ENCODE measurements around the gene XPO6. TPM values are rescaled to one million over a fixed set of nuclear protein-coding genes. Genes with fewer than 3 reads are reported as not detected.
"Not testable (repeated sequence)": the region's sequence is repeated elsewhere in the genome, so short reads cannot be mapped to it uniquely, and the experiment has no call there.

The XPO6 gene
- total RNA-seq, 1 experiment from 2014 or later, result 98.1 TPM

DNA sequence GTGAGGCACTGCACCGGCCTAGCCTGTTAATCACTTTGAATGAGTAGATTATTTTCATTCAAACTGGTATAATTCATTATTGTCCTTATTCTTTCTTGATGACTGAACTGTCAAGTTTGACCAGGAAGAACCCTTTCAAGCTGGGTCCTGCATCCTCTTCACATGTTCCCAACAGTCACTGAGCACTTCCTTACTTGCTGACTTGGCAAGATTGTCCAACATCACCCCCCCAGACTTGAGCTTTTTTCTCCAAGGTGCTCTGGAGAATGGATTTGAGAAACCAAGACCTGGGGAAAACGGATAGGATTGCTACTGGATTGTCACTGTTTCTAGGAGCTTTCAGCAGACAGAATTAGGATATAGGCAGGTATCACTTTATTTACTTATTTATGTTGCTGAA is 93.1 kb downstream of the XPO6 start:
- DNase-seq (ENCODE audit: extremely low read depth, low read depth), result no peak

DNA sequence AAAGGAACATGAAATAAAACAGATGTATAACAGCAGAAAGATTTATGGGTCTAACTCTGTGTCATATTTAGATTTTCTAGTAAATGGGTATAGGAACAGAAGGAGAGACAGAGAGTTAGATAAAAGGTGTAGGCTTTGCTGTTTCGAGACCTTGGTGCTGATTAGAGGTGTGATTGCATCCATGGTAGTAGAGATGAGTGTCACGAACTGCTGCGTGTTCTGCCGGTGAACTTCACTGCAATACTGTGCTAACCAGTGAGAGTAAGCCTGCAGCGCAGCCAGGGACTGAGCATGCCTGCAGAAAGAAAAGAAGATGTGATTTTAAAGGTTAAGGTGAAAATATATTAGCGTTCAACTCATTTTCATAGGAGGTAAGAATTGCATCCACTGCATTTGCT is 94.6 kb downstream of the XPO6 start:
- no peak for DNase-seq (ENCODE audit: extremely low read depth, low read depth)

DNA sequence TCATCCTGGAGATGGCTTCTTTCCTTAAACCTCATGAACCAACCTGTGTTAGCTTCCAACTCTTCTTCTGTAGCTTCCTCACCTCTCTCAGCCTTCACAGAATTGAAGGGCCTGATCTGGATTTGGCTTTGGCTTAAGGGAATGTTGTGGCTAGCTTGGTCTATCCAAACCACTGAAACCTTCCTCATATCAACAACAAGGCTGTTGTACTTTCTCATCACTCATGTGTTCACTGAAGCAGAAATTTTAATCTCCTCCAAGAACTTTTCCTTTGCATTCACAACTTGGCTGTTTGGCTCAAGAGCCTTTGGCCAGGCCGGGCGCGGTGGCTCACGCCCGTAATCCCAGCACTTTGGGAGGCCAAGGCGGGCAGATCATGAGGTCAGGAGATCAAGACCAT is 95.9 kb downstream of the XPO6 start:
- DNase-seq (ENCODE audit: extremely low read depth, low read depth), result not testable (repeated sequence)

DNA sequence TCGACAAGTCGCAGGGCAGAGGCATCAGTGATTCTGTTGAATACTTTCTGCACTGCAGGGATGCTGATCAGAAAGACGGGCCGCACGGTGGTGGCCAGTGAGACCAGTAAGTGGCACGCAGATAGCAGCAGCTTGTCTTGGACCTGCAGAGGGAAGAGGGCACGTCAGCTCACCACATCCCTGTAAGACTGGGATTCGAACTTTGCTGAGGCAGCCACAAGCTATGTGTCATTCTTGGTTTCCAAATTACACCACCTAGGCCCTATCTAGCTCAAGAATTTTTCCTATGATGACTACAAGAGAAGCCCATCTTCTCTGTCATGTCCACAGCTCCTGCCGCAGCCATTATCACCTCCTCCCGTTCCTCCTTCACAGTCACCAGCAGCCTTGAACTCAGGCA is 98.9 kb downstream of the XPO6 start:
- no peak for DNase-seq (ENCODE audit: extremely low read depth, low read depth)

DNA sequence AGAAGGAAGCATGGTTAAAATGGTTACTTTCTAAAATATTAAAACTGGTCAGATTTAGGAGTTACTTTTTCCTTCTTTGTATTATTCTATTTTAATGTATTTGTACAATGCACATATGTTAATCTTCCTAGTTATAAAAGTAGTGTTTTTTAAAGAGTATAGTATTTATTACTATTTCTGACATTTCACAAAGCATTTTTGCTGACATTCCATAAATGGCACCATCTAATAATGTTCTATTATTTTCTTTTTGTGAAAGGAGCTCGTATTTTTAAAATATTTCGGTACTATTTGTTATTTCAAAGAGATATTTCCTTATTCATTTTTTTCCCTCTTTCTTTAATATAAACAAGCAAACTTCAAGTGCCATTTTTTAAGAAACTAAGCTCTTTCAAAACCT is 100.8 kb downstream of the XPO6 start:
- DNase-seq (ENCODE audit: extremely low read depth, low read depth), result no peak

DNA sequence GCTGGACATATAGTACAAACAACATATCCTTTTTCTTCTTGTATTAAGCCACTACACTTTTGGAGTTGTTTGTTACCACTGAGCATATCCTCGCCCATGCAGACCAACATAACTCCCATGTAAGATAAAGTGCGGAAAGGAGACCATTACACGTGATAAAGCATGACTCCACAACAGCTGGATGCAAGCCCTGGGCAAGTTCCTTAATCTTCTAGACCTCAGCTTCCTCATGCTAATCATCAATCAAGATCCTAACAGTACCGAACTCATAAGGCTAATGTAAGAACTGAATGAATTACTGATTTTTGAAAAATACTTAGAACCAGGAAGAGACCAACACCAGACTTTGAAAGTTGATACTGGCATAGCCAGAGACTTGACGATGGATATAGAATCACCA is 101.3 kb downstream of the XPO6 start:
- no peak for DNase-seq (ENCODE audit: extremely low read depth, low read depth)

DNA sequence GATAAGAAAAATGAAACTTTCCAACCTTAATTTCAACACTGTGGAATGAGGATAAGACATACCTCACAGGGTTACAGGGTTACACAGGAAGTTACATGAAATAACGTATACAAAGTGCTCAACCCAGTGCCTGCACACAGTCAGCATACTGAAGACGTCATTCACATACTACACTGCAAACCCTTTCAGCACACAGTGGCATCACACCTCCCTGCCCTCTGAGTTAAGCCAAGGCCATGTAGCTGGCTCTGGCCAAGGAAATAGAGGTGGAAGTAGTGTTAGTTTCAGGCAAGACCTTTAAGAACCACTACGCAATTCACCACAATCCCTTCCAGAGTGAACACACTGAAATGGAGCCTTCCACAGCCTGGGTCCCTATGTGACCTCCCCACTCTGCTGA is 101.7 kb downstream of the XPO6 start:
- DNase-seq (ENCODE audit: extremely low read depth, low read depth), result no peak

DNA sequence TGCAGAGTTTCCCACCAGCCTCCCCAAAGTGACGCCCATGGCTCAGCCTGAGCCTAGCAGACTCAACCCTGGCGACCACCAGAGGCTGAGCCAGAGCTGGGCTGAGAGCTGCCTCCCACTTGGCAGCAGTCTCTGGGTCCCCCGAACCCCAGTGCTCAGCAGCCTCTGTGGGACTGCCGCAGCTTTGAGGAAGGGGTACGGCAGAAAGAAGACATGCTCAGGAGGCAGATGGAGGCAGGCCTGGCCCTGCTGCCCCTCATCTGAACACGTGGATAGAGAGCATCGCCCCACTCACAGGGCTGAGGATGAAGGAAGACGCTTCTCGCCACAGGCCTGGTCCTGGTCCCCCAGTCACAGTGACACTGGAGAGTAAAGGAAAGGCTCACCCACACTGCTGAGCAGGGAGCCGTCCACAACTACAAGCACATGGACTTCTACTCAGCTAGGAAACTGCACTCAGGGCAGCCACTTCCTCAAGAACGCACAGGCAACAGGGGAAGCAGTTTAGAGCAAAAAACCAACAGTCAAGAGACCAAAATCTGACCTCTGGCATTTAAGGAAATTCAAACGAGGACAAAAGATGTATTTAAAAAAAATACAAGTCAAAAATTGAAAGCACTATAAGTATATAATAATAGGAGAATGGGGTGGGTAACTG is 103.0 kb downstream of the XPO6 start:
- no peak for DNase-seq (ENCODE audit: extremely low read depth, low read depth)

DNA sequence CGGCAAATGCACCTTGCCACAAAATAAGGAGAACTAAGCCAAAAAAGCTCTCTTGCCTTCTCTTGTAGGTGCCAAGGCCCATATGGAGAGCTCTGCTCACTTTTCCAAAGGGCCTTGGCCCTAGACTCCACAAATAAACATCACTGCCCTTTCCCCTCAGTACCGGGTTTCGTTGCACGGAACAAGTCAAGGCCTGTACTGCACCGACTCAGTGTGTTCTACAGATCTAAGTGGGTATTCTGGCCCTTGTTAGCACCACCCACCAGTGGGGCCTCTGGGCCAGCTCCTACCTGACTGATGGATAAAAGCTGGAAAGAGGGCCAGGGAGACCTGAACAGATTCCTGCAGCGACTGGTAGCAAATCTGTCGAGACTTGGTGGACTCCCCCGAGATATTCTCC is 104.5 kb downstream of the XPO6 start:
- DNase-seq (ENCODE audit: extremely low read depth, low read depth), result no peak

DNA sequence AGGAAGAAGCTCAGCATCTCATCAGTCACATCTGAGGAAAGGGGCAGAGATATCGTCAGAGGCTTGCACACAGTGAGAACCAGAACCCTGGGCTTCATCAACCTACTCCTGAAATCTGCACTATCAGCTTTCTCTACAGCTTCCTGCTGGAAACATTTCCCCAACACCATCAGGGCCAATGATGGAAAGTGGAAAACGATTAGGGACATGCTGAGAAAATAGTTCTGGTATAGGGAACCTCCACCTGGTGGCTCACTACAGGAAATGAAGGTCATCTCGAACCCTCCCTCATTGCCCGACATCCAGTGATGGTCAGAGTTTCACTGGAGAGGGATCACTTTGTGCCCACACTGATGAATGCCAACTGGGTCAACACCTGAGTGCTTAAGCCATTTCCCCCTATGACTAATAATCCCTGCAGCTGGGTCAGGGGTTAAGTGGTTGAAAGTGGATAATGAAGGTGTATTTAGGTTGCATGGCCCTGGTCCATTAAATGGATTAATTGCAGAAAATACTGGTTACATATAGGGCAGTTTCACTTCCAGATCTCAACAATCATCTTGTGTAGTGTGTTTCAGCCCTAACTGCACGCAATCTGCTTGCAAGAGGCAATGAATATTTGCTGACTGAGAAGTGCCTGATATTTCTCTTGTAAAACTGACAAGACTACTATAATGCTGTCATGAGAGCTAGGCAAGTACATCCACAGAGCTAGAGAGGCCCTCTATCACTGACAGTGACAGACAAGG is 105.1 kb downstream of the XPO6 start:
- DNase-seq (ENCODE audit: extremely low read depth, low read depth), result no peak

DNA sequence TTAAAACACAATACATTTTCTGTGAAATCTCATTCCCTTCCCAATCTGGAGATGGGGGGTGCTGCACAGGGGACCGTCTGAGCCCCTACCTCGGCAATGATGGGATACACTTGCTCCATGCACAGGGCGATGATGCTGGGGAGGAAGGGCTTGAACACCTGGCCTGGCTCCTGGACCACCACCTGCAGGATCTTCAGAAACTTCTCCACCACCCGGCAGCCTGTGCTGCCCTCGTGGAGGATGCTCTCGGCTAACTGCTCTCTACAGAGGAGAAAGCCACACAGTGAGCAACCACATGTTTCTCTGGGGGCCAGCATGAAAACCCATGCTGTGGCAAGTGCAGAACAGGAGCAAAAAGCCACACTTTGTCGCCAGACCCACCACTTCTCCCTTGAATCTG is 105.8 kb downstream of the XPO6 start:
- DNase-seq (ENCODE audit: extremely low read depth, low read depth), result no peak

DNA sequence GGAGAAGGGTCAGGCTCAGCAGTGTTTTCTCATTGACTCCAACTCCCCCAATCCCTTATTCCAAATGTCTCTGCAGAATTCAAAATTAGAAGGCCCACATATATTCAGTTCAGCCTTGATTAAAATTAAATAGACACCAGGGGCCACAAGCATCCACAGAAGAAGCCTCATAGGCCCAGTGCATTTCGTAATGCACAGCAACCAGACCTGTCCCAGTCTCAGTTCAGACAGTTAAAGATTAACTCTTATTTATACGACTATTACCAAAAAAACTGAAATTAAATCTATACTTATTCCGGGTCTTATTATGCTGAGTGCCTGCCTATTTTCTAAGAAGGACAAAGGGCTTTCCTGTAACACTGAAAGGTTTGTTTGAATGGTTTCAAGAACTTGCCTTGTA is 106.5 kb downstream of the XPO6 start:
- no peak for DNase-seq (ENCODE audit: extremely low read depth, low read depth)

DNA sequence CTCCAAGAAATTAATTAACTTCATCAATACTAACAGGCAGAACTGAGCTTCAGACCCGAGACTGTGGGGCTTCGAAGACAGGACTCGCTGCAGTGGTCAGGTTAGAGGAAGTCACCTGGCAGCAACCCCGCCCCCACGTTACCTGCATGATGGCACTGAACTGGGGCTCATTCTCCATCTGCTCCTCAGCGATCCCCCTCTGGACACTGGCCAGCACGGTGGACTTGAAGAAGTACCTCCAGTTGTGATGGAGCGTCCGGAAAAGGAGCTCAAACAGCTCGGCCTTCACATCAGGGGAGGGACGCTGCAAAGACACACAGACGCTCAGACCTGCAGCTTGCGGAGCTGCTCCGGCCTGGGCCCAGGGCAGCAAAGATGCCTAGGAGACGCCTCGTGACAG is 107.4 kb downstream of the XPO6 start:
- DNase-seq (ENCODE audit: extremely low read depth, low read depth), result no peak

DNA sequence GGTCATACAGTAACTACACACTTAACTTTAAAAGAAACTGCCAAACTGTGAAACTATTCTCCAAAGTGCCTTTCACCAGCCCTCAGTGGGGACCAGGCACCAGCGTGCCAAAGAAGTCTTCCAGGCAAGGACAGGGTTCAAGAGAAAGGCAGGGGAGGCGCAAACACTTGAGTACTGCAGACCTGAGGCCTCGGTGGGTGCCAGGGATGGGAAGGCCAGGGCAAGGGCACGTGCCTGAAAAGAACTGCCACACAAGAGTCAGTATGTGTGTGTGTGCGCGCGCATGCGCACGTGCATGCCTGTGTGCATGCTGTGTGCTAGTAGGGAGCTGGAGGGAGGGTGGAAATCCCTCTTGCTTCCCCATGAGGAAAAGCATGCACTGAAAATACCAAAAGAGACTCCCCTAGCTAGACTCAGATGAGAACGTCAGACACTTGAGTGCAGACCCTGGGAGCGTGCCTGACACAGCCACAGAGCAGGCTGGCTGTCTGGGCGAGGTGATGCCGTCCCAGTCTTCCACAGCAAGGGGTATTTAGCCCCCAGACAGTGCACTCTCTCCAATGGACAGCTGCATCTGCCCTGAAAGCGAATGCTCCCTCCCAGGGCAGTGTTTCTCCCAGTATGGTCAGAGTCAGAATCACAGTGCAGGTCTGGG is 108.1 kb downstream of the XPO6 start:
- no peak for DNase-seq (ENCODE audit: extremely low read depth, low read depth)

DNA sequence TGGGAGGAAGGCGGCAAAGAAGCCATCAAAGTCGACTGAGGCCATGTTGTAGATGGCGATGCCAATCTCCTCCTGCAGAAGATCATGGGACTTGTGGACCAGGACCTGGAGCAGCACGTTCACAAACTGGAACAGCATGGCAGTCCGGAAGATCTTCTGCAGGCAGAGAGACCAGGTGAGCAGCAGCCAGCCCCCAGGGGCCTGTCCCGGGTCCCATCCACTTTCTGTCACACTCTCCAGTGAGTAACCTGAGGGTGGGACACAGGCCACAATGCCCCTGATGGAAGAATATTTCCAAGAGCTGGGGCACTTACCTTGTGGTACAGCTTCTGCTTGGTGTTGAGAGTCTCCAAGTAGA is 110.3 kb downstream of the XPO6 start:
- DNase-seq (ENCODE audit: extremely low read depth, low read depth), result no peak

DNA sequence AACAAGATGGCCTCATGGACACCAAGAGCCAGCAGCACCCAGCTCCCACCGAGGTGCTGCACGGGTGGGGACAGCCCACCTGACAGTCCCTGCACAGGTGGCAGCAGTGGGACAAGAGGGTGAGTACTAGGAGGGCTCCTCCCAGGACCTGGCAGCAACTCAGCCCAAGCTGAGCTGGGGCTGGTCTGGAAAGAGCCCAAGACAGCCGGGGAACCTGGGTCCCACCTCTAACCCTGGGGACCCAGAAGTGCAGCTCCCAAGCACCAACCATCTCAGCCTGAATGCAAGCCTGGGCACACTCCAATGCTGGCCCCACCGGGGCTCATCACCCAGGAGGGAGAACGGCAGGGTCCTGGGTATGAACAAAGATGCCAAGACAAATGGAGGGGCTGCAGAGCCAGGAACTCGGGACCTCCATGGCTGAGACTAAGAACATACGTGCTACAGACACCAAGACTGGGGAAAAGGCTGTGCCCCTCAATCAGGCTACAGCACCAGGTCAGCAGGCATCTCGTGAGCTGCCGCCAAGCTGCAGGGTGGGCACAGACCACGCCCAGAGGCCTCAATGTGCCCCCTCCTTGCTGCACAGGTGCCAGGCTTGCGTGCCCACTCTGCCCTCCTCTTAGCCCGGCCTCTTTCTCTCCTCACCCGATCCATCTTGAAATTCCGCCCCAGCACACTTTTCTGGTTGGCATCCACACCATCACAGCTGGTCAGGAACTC is 110.8 kb downstream of the XPO6 start:
- no peak for DNase-seq (ENCODE audit: extremely low read depth, low read depth)

DNA sequence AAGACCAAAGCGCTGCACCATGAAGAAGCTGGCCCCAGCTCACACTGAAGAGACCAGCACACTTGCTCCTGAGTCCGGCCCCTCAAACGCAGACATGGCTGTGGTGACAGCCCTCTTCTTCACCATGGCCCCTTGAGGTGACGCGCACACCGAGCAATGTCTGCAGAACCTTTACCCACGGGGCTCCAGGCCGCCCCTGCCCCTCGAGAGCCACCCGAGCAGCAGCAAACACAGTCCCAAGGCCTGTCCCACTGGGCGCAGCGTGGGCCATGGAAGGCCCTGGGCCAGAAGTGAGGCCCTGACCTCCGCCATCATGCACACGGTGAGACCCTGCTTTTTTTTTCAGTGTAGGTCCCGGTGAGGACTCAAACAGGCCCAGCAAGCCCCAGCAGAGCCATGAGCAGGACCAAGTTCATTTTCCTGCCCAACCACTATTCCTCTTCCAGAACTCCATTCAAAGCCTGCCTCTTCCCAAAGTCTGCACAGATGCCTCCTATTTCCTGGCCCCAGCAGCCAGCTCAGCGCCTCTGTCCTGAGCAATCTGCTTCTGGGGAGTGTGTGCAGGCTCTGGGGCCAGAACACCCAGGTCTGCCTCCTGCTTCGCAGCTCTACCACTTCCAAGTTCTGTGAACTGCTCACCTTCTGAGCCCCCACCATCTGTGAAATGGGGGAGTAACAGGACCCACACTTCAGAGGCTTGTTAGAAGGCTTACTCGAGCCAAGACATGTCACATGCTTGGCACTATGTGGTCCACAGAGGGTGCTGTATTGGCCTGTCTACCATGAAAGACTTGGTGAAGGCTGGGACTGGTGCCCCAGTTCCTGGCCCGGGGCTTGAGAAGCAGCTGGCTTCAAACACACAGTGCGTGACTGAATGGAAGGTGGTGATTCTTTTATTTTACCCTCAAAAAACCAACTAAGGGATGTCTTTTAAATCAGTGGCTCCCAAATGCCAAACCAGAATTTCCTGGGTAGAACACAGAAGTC is 112.5 kb downstream of the XPO6 start:
- no peak for DNase-seq (ENCODE audit: extremely low read depth, low read depth)

DNA sequence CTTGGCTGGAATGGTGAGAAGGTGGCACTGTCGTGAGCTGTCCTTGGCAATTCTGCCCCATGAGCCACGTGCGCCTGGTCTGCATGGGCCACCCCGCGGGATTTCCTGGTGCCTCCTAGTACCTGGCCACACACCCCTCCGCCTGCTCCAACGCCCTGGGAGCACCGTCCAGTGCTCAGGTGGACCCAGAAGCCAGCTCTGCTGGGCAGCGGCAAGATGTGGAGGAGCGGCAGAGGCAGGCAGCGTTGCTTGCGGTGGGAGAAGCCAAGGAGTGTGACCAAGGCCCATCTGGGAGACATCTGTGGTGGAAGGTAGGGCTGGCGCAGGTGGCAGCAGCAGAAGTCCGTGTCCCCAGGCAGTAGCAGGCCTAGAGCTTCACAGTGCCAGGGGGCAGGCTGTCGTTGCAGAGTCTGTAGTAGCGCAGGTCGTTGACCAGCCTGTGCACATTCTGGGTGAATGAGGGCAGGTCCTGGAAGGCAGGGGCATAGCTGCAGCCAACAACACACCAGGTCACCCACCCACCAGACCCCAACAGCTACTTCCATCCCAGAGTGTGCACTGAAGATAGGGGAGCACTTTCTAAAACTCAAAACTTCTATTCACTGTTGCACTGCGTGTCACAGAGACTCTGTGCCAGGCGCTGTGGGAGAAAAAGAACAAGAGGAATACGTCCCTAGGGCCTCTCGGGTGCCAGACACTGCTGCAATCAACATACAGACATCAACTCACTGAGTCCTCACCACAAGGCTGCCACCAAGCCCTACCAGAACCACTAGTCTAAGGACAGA is 113.4 kb downstream of the XPO6 start:
- DNase-seq (ENCODE audit: extremely low read depth, low read depth), result no peak

Data from NCI-H460 (cell line).